ENCODE results near the gene PDE2A.

- TF ChIP-seq, protein P1, sequence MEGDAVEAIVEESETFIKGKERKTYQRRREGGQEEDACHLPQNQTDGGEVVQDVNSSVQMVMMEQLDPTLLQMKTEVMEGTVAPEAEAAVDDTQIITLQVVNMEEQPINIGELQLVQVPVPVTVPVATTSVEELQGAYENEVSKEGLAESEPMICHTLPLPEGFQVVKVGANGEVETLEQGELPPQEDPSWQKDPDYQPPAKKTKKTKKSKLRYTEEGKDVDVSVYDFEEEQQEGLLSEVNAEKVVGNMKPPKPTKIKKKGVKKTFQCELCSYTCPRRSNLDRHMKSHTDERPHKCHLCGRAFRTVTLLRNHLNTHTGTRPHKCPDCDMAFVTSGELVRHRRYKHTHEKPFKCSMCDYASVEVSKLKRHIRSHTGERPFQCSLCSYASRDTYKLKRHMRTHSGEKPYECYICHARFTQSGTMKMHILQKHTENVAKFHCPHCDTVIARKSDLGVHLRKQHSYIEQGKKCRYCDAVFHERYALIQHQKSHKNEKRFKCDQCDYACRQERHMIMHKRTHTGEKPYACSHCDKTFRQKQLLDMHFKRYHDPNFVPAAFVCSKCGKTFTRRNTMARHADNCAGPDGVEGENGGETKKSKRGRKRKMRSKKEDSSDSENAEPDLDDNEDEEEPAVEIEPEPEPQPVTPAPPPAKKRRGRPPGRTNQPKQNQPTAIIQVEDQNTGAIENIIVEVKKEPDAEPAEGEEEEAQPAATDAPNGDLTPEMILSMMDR (IDR thresholded peaks at IDR 0.05; ENCODE audit: insufficient read depth, low read depth, low read length), result no peak
- TF ChIP-seq EZH2 (IDR thresholded peaks at IDR 0.05; ENCODE audit: insufficient read depth, low read length), result no peak
These were observed 120.5 kb downstream of the PDE2A start for GRCh38 chr11:72553706-72554105.

Measured in astrocyte (in vitro differentiated cells and primary cell).